HL-60 (cell line): Measurements from ENCODE around the gene SMURF2.
"Not testable (repeated sequence)": the region's sequence is repeated elsewhere in the genome, so short reads cannot be mapped to it uniquely, and the experiment has no call there.

Experiments used
- TF ChIP-seq, protein P1 (sequence below): IDR thresholded peaks from 2 replicates; pipeline ENCODE4 v1.6.1; 2012; ENCODE audit warnings: low read depth; ENCODE audit not compliant: insufficient replicate concordance
- TF ChIP-seq, protein P2 (sequence below): IDR thresholded peaks from one replicate; pipeline ENCODE4 v1.5.1; 2011; ENCODE audit warnings: low read length, control low read depth, inconsistent platforms; ENCODE audit not compliant: insufficient read depth

DNA sequence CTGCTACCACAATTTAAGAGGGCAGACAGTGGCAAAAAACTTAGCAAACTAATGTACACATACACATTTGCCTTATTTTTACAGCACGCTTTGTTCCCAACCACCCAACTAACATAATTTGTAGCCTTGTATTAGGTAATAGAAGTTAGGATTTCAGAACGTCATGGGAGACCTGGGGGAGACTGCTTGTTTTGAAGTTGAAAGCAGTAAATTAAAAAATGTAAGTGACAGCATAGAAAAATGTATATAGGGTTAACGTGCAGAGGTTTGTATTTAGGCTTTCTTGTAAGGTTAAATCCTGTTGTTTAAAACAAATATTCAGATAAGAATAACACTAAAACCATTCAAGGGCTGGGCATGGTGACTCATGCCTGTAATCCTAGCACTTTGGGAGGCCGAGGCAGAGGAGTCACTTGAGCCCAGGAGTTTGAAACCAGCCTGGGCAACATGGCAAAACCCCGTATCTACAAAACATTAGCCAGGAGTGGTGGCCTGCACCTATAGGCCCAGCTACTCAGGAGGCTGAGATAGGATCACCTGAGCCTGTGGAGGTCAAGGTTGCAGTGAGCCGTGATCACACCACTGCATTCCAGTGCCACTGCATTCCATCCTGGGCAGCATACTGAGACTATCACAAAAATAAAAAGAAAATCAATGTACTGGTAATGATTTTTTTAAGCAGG, 2.3 kb upstream of the SMURF2 start:
- TF ChIP-seq, protein P1, sequence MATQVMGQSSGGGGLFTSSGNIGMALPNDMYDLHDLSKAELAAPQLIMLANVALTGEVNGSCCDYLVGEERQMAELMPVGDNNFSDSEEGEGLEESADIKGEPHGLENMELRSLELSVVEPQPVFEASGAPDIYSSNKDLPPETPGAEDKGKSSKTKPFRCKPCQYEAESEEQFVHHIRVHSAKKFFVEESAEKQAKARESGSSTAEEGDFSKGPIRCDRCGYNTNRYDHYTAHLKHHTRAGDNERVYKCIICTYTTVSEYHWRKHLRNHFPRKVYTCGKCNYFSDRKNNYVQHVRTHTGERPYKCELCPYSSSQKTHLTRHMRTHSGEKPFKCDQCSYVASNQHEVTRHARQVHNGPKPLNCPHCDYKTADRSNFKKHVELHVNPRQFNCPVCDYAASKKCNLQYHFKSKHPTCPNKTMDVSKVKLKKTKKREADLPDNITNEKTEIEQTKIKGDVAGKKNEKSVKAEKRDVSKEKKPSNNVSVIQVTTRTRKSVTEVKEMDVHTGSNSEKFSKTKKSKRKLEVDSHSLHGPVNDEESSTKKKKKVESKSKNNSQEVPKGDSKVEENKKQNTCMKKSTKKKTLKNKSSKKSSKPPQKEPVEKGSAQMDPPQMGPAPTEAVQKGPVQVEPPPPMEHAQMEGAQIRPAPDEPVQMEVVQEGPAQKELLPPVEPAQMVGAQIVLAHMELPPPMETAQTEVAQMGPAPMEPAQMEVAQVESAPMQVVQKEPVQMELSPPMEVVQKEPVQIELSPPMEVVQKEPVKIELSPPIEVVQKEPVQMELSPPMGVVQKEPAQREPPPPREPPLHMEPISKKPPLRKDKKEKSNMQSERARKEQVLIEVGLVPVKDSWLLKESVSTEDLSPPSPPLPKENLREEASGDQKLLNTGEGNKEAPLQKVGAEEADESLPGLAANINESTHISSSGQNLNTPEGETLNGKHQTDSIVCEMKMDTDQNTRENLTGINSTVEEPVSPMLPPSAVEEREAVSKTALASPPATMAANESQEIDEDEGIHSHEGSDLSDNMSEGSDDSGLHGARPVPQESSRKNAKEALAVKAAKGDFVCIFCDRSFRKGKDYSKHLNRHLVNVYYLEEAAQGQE = not testable (repeated sequence)
- TF ChIP-seq, protein P2, sequence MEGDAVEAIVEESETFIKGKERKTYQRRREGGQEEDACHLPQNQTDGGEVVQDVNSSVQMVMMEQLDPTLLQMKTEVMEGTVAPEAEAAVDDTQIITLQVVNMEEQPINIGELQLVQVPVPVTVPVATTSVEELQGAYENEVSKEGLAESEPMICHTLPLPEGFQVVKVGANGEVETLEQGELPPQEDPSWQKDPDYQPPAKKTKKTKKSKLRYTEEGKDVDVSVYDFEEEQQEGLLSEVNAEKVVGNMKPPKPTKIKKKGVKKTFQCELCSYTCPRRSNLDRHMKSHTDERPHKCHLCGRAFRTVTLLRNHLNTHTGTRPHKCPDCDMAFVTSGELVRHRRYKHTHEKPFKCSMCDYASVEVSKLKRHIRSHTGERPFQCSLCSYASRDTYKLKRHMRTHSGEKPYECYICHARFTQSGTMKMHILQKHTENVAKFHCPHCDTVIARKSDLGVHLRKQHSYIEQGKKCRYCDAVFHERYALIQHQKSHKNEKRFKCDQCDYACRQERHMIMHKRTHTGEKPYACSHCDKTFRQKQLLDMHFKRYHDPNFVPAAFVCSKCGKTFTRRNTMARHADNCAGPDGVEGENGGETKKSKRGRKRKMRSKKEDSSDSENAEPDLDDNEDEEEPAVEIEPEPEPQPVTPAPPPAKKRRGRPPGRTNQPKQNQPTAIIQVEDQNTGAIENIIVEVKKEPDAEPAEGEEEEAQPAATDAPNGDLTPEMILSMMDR = not testable (repeated sequence)
